Ovary (tissue), 3 donors: ENCODE measurements around the gene NDUFA8.

ENCODE experiments used
- EP300 ChIP-seq: sonication (generic); formaldehyde crosslinking; IDR thresholded peaks from one replicate; pipeline ENCODE4 v1.6.1; 2017; ENCODE audit warnings: antibody characterized with exemption
- TF ChIP-seq, protein P1 (sequence below), 3 donors: fragments of 450-650 bp in 2 of 3; fragments of 200-600 bp in 1 of 3; IDR thresholded peaks; one replicate each; pipeline versions ENCODE4 v1.5.1 to v1.8.0; 2016 to 2022; ENCODE audit warnings: antibody characterized with exemption in 3 of 3, mild to moderate bottlenecking in 1 of 3
- donor health status: DM: no; HTN: no; CAD: no.

DNA sequence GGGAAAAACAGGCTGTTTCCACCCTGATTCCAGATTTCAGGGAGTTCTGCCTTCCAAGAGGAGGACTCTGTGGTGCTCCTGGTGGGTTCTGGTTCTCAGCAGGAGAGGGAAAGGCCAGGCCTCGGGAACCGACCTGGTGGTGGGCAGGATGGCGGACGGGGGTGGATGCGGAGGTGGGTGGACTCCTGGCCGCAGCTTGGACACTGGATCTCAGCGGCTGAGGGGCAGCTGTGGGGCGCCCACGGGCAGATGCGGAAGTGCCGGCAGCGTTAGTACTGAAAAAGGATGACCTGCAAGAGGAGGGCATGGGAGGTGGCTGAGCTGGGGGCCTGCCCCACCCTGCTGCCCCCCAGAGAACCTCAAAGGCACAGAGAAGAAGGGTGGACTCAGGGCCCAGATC is 44.9 kb upstream of the NDUFA8 start:
- TF ChIP-seq, protein P1, sequence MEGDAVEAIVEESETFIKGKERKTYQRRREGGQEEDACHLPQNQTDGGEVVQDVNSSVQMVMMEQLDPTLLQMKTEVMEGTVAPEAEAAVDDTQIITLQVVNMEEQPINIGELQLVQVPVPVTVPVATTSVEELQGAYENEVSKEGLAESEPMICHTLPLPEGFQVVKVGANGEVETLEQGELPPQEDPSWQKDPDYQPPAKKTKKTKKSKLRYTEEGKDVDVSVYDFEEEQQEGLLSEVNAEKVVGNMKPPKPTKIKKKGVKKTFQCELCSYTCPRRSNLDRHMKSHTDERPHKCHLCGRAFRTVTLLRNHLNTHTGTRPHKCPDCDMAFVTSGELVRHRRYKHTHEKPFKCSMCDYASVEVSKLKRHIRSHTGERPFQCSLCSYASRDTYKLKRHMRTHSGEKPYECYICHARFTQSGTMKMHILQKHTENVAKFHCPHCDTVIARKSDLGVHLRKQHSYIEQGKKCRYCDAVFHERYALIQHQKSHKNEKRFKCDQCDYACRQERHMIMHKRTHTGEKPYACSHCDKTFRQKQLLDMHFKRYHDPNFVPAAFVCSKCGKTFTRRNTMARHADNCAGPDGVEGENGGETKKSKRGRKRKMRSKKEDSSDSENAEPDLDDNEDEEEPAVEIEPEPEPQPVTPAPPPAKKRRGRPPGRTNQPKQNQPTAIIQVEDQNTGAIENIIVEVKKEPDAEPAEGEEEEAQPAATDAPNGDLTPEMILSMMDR (IDR thresholded peaks at IDR 0.05), result no peak
- no peak for TF ChIP-seq EP300
